Hippocampal formation (tissue), 2 donors: Measurements from ENCODE around the gene HOXD13.

Experiments used
- DNase-seq, 2 donors: peaks; one replicate each; lab custom pipeline; 2025; lab: John Stamatoyannopoulos, UW

Gene HOXD13

GRCh38 chr2:176094349-176094748 is 1.8 kb downstream of the HOXD13 start:
- DNase-seq = no peak

- DNase-seq = no peak
These were observed 2.9 kb downstream of the HOXD13 start for GRCh38 chr2:176095421-176095820.

GRCh38 chr2:176096243-176096985 is 3.9 kb downstream of the HOXD13 start:
- no peak for DNase-seq

- peak in 1 of 2 donors; percentile 9 for DNase-seq
These were observed 4.7 kb downstream of the HOXD13 start for GRCh38 chr2:176096986-176097819.

GRCh38 chr2:176097820-176098365 is 5.4 kb downstream of the HOXD13 start:
- DNase-seq = no peak

GRCh38 chr2:176098366-176099158 is 6.0 kb downstream of the HOXD13 start:
- DNase-seq = no peak

GRCh38 chr2:176099159-176099727 is 6.7 kb downstream of the HOXD13 start:
- no peak for DNase-seq

GRCh38 chr2:176099728-176100546 is 7.4 kb downstream of the HOXD13 start, which contains the start of gene HOXD12:
TSS of gene HOXD12 (plus strand) at chr2:176099795. CDS start at chr2:176099802, 7 bp downstream.
- DNase-seq = no peak

GRCh38 chr2:176100547-176101140 is 8.1 kb downstream of the HOXD13 start:
- no peak for DNase-seq

- no peak for DNase-seq
These were observed 8.8 kb downstream of the HOXD13 start for GRCh38 chr2:176101216-176101830.

- no peak for DNase-seq
These were observed 9.3 kb downstream of the HOXD13 start for GRCh38 chr2:176101842-176102241.

- DNase-seq = no peak
These were observed 9.9 kb downstream of the HOXD13 start for GRCh38 chr2:176102309-176102866.

GRCh38 chr2:176103194-176103593 is 10.7 kb downstream of the HOXD13 start:
- no peak for DNase-seq

- DNase-seq = no peak
These were observed 11.3 kb downstream of the HOXD13 start for GRCh38 chr2:176103742-176104315.

GRCh38 chr2:176104316-176105077 is 12.0 kb downstream of the HOXD13 start:
- no peak for DNase-seq

GRCh38 chr2:176105078-176105729 is 12.7 kb downstream of the HOXD13 start:
- DNase-seq = no peak

- DNase-seq = no peak
These were observed 13.4 kb downstream of the HOXD13 start for GRCh38 chr2:176105730-176106580.
